HG03139 (cell line): ENCODE results near the gene IL15.
"Not testable (repeated sequence)": the region's sequence is repeated elsewhere in the genome, so short reads cannot be mapped to it uniquely, and the experiment has no call there.

ENCODE experiments used
- ATAC-seq: cut with Tn5 transposase; IDR thresholded peaks from one replicate; pipeline ENCODE4 v1.9.1; 2021; ENCODE audit not compliant: unreplicated experiment

IL15 gene

GRCh38 chr4:141645611-141646340 is 9.4 kb downstream of the IL15 start:
- no peak for ATAC-seq

- no peak for ATAC-seq
Measured at GRCh38 chr4:141646969-141647368, 10.6 kb downstream of the IL15 start.

GRCh38 chr4:141647966-141648365 is 11.6 kb downstream of the IL15 start:
- ATAC-seq: no peak

GRCh38 chr4:141652161-141652778 is 15.9 kb downstream of the IL15 start:
- no peak for ATAC-seq

GRCh38 chr4:141654098-141654497 is 17.7 kb downstream of the IL15 start:
- no peak for ATAC-seq

- ATAC-seq: no peak
Measured at GRCh38 chr4:141656031-141656430, 19.6 kb downstream of the IL15 start.

GRCh38 chr4:141657550-141658250 is 21.3 kb downstream of the IL15 start:
- ATAC-seq: no peak

- no peak for ATAC-seq
Measured at GRCh38 chr4:141658309-141658708, 21.9 kb downstream of the IL15 start.

- ATAC-seq: no peak
Measured at GRCh38 chr4:141659539-141659938, 23.2 kb downstream of the IL15 start.

- no peak for ATAC-seq
Measured at GRCh38 chr4:141660880-141661279, 24.5 kb downstream of the IL15 start.

- no peak for ATAC-seq
Measured at GRCh38 chr4:141668200-141668910, 32.0 kb downstream of the IL15 start.

- ATAC-seq: no peak
Measured at GRCh38 chr4:141669501-141669900, 33.1 kb downstream of the IL15 start.

- no peak for ATAC-seq
Measured at GRCh38 chr4:141675384-141675783, 39.0 kb downstream of the IL15 start.

- no peak for ATAC-seq
Measured at GRCh38 chr4:141676087-141676670, 39.8 kb downstream of the IL15 start.

GRCh38 chr4:141680060-141680459 is 43.7 kb downstream of the IL15 start:
- no peak for ATAC-seq

- ATAC-seq: no peak
Measured at GRCh38 chr4:141684785-141685184, 48.4 kb downstream of the IL15 start.

- no peak for ATAC-seq
Measured at GRCh38 chr4:141686146-141686775, 49.9 kb downstream of the IL15 start.

GRCh38 chr4:141686879-141687278 is 50.5 kb downstream of the IL15 start:
- no peak for ATAC-seq

GRCh38 chr4:141689726-141690296 is 53.4 kb downstream of the IL15 start:
- ATAC-seq: not testable (repeated sequence)

- ATAC-seq: not testable (repeated sequence)
Measured at GRCh38 chr4:141691247-141691646, 54.9 kb downstream of the IL15 start.
